Tibial nerve (tissue), 4 donors: ENCODE data around the gene ARID4B. TPM values are rescaled to one million over a fixed set of nuclear protein-coding genes. Genes with fewer than 3 reads are reported as not detected.
A peak's percentile ranks its signal among the peaks of the same experiment; 100 is the strongest.

Experiments used
- DNase-seq, 2 donors: peaks; one replicate each; pipeline ENCODE4 v3.0.0-alpha.2; 2019; ENCODE audit warnings: low spot score in 2 of 2
- H3K27ac ChIP-seq, 4 donors: fragments of 200-600 bp; sonication (generic) in 3 of 4; one replicate each; pipeline ENCODE4 v1.5.1; 2017 to 2019; ENCODE audit warnings: mild to moderate bottlenecking in 1 of 4
- H3K27me3 ChIP-seq, 2 donors: fragments of 200-600 bp; sonication (generic) in 1 of 2; one replicate each; pipeline versions ENCODE4 v1.5.1 to v1.6.0; 2017 to 2019
- H3K36me3 ChIP-seq, 3 donors: fragments of 200-600 bp; sonication (generic); one replicate each; pipeline ENCODE4 v1.5.1; 2018 to 2019
- H3K4me1 ChIP-seq, 4 donors: fragments of 200-600 bp; sonication (generic) in 3 of 4; one replicate each; pipeline ENCODE4 v1.5.1; 2017 to 2019
- H3K4me3 ChIP-seq, 4 donors: fragments of 200-600 bp; sonication (generic) in 3 of 4; one replicate each; pipeline ENCODE4 v1.5.1; 2017 to 2019; ENCODE audit warnings: mild to moderate bottlenecking in 1 of 4, moderate library complexity in 1 of 4
- H3K9me3 ChIP-seq, 4 donors: fragments of 200-600 bp; sonication (generic) in 3 of 4; one replicate each; pipeline ENCODE4 v1.5.1; 2017 to 2019
- CTCF ChIP-seq, 5 experiments: fragments of 200-600 bp in 3 of 5; fragments of 450-650 bp in 2 of 5; sonication (generic) in 3 of 5; IDR thresholded peaks; one replicate each; pipeline ENCODE4 v1.5.1; 2016 to 2019; ENCODE audit warnings: antibody characterized with exemption in 5 of 5, mild to moderate bottlenecking in 3 of 5, moderate library complexity in 2 of 5
- EP300 ChIP-seq, 2 donors: sonication (generic); formaldehyde crosslinking; IDR thresholded peaks; one replicate each; pipeline ENCODE4 v1.6.1; 2017; ENCODE audit warnings: antibody characterized with exemption in 2 of 2, mild to moderate bottlenecking in 1 of 2
- POLR2A ChIP-seq, 2 donors: fragments of 450-650 bp; IDR thresholded peaks; one replicate each; pipeline ENCODE4 v1.6.1; 2017; ENCODE audit warnings: antibody characterized with exemption in 2 of 2, mild to moderate bottlenecking in 2 of 2, moderate library complexity in 2 of 2
- WGBS, 2 donors: methylation state at CpG; one replicate each; pipeline ENCODE4 v1.1.5; 2018; 5-methylcytosine and 5-hydroxymethylcytosine counted together
- total RNA-seq, 4 donors: library from RNA; depleted of rRNA; stranded (reverse); fragments of >200 nt; gene quantifications; one replicate each; pipeline ENCODE4 v1.1.0, GENCODE V29; 2016

Gene ARID4B
- total RNA-seq, 4 donors from 2014 or later = 41.6 to 58.8 (median 46.8) TPM

GRCh38 chr1:235253219-235253962 lies 74.6 kb downstream of the ARID4B start:
- Histone ChIP-seq H3K4me3 (no peak overlapping the region), H3K4me1 (peaks cover 0 to 25% (median 0%) of the 10 kb centered on the region in 4 donors), H3K27me3 (no peaks in the 10 kb centered on the region), H3K36me3 (peaks cover 0 to 15% (median 0%) of the 10 kb centered on the region in 3 donors), H3K9me3 (no peaks in the 10 kb centered on the region), H3K27ac (no peak overlapping the region)
- peak in 1 of 2 donors; percentile 68 for DNase-seq
- TF ChIP-seq EP300 (IDR thresholded peaks at IDR 0.05) (no peak), CTCF (IDR thresholded peaks at IDR 0.05) (peak; percentile 53 to 85 (median 75))
- 22 to 30% methylated on average over 2 of the region's 2 CpGs for WGBS, 2 donors

- no peaks in the 10 kb centered on the region for H3K27me3 ChIP-seq
- TF ChIP-seq CTCF (IDR thresholded peaks at IDR 0.05) (no peak), POLR2A (IDR thresholded peaks at IDR 0.05) (no peak), EP300 (IDR thresholded peaks at IDR 0.05) (no peak)
- H3K4me3 ChIP-seq = no peak overlapping the region
- H3K9me3 ChIP-seq = no peaks in the 10 kb centered on the region
- no peak for DNase-seq
- 81 to 86% methylated on average over 3 of the region's 3 CpGs for WGBS, 2 donors
- peaks cover 0 to 16% (median 0%) of the 10 kb centered on the region in 4 donors for H3K4me1 ChIP-seq
- no peak overlapping the region for H3K27ac ChIP-seq
- H3K36me3 ChIP-seq = peaks cover 0 to 21% (median 0%) of the 10 kb centered on the region in 3 donors
Observed at GRCh38 chr1:235250430-235250829, 77.5 kb downstream of the ARID4B start.

- no peaks in the 10 kb centered on the region for H3K27me3 ChIP-seq
- peaks cover 0 to 6% (median 0%) of the 10 kb centered on the region in 4 donors for H3K4me1 ChIP-seq
- TF ChIP-seq CTCF (IDR thresholded peaks at IDR 0.05) (no peak), POLR2A (IDR thresholded peaks at IDR 0.05) (no peak), EP300 (IDR thresholded peaks at IDR 0.05) (no peak)
- H3K9me3 ChIP-seq = no peaks in the 10 kb centered on the region
- DNase-seq = no peak
- 88 to 93% methylated on average over 2 of the region's 2 CpGs for WGBS, 2 donors
- H3K4me3 ChIP-seq = no peak overlapping the region
- no peak overlapping the region for H3K27ac ChIP-seq
- H3K36me3 ChIP-seq = peaks cover 0 to 24% (median 0%) of the 10 kb centered on the region in 3 donors
Observed at GRCh38 chr1:235246022-235246948, 81.7 kb downstream of the ARID4B start.

- no peaks in the 10 kb centered on the region for H3K9me3 ChIP-seq
- H3K4me1 ChIP-seq = peaks cover 0 to 6% (median 0%) of the 10 kb centered on the region in 4 donors
- no peak for TF ChIP-seq POLR2A (IDR thresholded peaks at IDR 0.05)
- TF ChIP-seq CTCF (IDR thresholded peaks at IDR 0.05) = no peak
- TF ChIP-seq EP300 (IDR thresholded peaks at IDR 0.05) = no peak
- peaks cover 0 to 24% (median 0%) of the 10 kb centered on the region in 3 donors for H3K36me3 ChIP-seq
- WGBS, 2 donors = 88% methylated on average over 9 of the region's 9 CpGs
- no peaks in the 10 kb centered on the region for H3K27me3 ChIP-seq
- no peak overlapping the region for H3K4me3 ChIP-seq
- DNase-seq = no peak
- no peak overlapping the region for H3K27ac ChIP-seq
Observed at GRCh38 chr1:235244974-235245592, 82.9 kb downstream of the ARID4B start.
